HFF-Myc (cell line): ENCODE results near the gene MYB.
"Not testable (repeated sequence)": the region's sequence is repeated elsewhere in the genome, so short reads cannot be mapped to it uniquely, and the experiment has no call there.

Experiments used
- DNase-seq: peaks from one replicate; pipeline ENCODE4 v3.0.0-alpha.2; 2011; ENCODE audit warnings: low read depth; ENCODE audit errors: extremely low read depth
- H3K4me3 ChIP-seq: replicated peaks from 2 replicates; pipeline ENCODE4 v1.5.1; 2011; ENCODE audit warnings: low read depth, mild to moderate bottlenecking, control low read depth, low read length
- TF ChIP-seq, protein P1 (sequence below): IDR thresholded peaks from 2 replicates; pipeline ENCODE4 v1.5.1; 2012; ENCODE audit warnings: mild to moderate bottlenecking, low read depth, low read length, control low read depth; ENCODE audit errors: missing control alignments

MYB gene

DNA sequence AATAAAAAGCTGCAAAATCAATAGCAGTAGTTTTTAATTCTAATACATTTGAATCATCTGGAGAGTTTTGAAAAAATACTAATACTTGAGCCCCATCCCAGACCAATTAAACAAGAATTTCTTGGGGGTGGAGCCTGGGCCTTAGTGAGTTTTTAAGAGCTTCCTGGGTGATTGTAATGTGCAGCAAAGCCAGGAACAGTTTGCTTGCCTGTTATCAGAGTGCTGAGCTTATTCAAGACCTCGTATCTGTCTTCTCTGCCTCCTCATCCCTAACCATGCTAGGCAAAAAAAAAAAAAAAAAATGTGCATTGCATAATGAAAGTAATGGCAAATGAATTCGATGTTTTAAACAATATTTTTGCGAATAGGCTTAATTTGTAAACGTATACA is 36.4 kb upstream of the MYB start:
- H3K4me3 ChIP-seq, result no peak overlapping the region
- TF ChIP-seq, protein P1, sequence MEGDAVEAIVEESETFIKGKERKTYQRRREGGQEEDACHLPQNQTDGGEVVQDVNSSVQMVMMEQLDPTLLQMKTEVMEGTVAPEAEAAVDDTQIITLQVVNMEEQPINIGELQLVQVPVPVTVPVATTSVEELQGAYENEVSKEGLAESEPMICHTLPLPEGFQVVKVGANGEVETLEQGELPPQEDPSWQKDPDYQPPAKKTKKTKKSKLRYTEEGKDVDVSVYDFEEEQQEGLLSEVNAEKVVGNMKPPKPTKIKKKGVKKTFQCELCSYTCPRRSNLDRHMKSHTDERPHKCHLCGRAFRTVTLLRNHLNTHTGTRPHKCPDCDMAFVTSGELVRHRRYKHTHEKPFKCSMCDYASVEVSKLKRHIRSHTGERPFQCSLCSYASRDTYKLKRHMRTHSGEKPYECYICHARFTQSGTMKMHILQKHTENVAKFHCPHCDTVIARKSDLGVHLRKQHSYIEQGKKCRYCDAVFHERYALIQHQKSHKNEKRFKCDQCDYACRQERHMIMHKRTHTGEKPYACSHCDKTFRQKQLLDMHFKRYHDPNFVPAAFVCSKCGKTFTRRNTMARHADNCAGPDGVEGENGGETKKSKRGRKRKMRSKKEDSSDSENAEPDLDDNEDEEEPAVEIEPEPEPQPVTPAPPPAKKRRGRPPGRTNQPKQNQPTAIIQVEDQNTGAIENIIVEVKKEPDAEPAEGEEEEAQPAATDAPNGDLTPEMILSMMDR, result no peak
- DNase-seq, result no peak

DNA sequence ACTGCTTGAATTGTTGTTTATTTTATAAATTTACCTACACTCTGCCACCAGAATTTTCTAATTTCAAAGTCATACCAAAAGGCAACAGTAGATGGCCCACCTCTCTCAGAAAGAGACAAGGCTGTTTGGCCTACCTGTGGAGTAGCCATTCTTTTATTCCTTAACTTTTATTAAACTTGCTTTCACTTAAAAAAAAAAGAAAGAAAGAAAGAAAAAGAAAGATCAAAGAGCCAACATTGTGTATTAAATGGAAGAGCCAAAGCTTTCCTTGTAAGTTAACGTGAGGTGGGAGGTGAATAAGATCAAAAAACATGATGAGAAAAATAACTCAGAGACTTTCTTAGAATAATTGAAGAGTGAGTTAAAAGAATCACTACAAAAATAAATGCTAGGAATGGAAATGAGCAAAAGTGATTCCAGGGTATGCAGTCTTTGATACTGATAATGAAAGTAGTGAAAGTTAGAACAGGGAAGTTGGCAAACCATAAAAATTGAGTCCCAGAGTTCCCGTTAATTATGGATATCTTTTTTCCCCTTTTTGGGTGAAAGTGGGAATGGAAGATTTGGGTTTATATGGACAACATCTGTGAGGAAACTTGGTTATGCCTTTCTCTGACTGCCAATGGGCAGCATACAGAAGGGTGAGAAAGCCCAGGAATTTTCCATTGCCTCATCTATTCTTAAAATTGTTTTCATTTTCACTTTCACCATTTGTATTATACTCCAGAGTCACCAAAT is 35.9 kb upstream of the MYB start:
- DNase-seq, result no peak
- TF ChIP-seq, protein P1, result peak; percentile 46
- no peak overlapping the region for H3K4me3 ChIP-seq

DNA sequence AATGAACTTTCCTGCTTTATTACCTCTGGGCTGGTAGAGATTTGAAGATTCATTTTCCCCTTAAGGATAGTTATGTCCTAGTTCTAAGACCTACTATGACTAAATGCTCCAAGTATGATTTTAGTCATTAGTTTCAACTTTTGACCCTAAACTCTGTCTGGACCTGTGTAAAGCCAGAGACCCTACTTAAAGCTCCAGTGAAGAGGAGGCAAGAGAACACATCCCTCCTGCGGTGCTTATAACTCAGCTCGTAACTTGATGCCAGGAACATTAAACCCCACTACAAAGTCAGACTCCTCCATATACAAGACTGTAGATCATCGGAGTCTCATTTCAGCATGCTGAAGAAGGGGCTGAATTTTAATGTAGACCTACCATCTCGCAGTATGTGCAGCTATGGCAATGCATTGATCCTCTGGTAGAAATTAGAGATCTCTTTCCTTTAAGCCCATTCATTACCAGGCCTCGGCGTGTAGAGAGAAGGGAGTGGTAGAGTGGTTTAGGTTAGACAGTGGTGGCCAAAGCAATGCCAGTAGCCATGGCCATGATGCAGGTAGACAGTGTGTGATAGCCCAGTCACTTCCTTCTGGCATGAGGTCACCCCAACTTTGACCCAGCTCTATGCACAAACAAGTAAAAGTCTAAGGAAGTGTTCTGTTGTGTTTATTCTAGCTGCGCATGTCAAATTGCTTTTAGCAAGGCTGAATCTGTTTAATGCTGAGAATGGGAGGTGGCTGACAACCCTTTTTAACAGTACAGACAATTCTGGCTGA is 34.8 kb upstream of the MYB start:
- TF ChIP-seq, protein P1, result no peak
- no peak overlapping the region for H3K4me3 ChIP-seq
- no peak for DNase-seq

DNA sequence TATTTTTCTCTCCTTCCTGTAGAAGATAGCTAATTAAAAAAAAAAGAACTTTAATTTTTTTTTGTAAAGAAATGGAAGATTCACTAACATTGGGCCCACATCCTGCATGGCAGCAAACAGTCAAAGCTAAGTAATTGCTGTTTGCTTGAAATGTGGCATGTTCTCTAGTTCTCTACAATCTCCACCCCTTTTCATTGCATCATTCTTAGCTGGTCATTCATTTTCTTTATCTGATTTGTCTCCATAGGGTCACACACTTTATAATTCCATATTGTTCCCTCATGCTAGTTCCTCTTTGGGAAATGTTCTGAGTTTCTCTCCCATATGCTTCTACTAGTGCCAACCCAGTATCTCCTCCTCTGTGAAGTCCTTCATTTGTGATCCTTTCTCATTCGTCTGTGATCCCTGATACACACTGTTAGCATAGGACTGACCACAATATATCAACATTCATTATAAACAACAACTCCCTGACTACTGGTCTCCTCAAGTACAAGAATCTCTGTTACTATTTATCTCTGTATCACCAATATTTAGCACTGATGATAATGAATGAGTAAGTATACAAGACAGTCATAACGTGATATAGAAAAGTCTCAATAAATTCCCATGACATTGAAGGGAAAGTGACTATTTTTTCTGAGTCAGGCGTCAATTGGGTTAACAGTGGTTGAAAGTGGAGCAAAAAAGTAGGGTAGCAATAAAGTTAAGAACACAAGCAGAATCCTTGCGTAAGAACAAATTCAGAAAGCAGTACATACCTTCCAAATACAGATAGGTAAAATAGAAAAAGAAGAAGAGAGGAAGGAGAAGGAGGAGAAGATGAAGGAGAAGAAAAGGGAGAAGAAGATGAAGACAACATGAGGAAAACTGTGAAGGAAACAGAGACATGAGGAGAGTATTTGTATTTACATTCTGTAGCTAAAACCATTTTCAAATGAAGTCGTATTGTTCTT is 33.2 kb upstream of the MYB start:
- no peak overlapping the region for H3K4me3 ChIP-seq
- DNase-seq, result no peak
- TF ChIP-seq, protein P1, result no peak

DNA sequence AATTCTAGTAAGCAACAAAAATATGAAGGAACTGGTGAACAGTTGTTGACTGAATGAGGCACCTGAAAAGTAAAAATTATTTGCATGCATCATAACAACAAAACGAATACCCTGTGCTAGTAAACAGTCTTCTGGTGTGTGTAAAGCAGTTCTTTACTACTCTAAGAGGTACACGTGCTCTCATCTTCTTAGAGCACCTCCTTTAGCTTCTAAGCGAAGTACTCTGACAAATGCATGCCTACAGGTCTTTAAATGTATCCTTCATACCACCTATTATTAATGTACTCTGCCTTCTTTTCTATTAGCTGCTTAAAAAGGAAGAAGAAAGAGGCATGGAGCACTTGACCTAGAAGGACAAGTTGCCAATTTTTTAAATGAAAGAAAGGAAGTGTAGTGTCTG is 32.2 kb upstream of the MYB start:
- TF ChIP-seq, protein P1, result no peak
- DNase-seq, result no peak
- no peak overlapping the region for H3K4me3 ChIP-seq

DNA sequence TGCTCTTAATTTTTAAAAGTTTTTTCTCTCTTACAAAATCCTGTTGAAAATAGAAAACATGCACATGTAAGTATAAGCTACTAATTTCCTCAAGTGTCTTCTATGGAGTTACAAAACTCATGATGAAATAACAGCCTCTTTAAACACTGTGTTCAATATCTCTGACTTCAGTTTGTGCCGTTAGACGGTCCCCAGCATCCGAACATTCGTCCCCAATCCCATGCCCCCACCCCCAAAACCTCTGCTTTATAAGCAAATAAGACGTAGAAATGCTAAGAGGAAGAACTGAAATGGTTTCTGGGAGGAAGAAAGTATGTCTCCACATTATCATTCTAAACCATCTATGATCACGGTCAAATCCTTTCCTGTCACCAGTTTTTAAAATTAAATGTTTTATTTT is 31.7 kb upstream of the MYB start:
- no peak for DNase-seq
- H3K4me3 ChIP-seq, result no peak overlapping the region
- TF ChIP-seq, protein P1, result no peak

DNA sequence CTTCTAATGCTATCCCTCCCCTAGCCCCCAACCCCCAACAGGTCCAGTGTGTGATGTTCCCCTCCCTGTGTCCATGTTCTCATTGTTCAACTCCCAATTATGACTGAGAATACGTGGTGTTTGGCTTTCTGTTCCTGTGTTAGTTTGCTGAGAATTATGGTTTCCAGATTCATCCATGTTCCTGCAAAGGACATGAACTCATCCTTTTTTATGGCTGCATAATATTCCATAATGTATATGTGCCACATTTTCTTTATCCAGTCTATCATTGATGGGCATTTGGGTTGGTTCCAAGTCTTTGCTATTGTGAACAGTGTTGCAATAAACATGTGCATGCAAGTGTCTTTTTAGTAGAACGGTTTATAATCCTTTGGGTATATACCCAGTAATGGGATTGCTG is 30.6 kb upstream of the MYB start:
- not testable (repeated sequence) for DNase-seq, H3K4me3 ChIP-seq

DNA sequence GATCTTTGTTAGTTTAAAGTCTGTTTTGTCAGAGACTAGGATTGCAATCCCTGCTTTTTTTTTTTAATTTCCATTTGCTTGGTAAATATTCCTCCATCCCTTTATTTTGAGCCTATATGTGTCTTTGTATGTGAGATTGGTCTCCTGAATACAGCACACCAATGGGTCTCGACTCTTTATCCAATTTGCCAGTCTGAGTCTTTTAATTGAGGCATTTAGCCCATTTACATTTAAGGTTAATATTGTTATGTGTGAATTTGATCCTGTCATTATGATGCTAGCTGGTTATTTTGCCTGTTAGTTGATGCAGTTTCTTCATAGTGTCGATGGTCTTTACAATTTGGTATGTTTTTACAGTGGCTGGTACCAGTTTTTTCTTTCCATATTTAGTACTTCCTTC is 27.0 kb upstream of the MYB start:
- DNase-seq, H3K4me3 ChIP-seq: not testable (repeated sequence)
